Ramos (cell line): ENCODE measurements around the gene SLC6A12.
"Not testable (repeated sequence)": the region's sequence is repeated elsewhere in the genome, so short reads cannot be mapped to it uniquely, and the experiment has no call there.

Source experiments
- in situ Hi-C: fragments of 300-500 bp; cut with MboI; formaldehyde crosslinking; loops from one replicate; pipeline ENCODE4 v1.14.3; 2022; ENCODE audit warnings: low sequenced_read_pairs; ENCODE audit not compliant: unreplicated experiment

SLC6A12 gene

DNA sequence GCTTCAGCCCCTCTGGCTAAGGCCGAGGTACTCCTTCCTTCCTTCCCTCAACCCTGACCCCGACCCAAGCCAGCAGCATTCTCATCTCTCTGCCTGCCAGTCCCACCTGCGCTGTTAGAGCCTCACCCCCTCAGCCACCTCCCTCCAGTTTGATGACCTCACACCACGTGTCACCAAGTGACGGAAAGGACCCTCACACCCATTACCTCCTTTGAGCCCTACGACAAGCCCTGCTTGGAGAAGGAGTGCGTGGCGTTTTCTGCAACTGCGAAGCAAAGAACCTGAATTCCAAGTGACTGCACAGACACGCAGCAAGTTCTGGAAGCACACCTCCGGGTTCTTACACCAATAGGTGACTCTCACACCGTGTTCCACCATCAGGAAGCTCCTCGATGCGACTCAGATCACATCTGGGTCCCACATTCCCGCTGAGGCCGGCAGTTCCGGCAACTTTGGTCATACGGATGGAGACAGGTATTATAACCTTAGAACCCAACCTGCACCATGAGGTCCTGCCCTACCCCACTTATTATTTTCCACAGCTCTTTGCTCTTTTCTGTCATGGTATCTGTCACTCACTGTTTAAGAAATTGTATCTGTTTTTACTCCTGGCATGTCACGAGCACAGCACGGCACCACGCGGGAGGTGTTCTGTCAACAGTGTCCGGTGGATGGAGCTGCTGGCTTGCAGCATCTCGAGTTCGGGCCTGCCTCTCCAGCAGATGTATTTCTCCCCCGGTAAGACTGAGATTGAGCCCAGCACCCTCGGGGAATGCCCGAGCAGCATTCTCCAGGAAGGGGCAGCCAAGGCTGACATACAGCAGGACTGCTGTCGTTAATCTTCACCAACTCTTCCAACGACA, 5.0 kb upstream of the SLC6A12 start:
- in situ Hi-C loops: no loop called here

DNA sequence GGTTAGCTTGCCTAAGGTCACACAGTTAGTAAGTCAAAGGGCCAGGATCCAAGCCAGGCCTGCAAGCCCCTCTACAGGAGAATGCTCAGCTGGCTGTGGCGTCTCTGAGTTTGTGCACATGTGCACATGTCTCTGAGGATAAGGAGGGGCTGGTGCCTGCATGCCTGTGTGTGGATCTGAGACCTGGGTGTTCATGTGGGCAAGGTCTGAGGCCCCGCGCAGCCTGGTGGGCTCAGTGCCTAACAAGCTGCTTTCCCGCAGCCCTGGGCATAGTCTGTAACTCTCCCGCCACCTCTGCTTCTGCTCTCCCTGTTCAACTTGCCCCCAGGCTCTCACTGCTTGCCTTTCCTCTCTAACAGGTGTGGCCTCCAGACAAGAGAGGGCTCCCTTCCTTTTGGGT, 4.3 kb upstream of the SLC6A12 start:
- in situ Hi-C loops: no loop called here

DNA sequence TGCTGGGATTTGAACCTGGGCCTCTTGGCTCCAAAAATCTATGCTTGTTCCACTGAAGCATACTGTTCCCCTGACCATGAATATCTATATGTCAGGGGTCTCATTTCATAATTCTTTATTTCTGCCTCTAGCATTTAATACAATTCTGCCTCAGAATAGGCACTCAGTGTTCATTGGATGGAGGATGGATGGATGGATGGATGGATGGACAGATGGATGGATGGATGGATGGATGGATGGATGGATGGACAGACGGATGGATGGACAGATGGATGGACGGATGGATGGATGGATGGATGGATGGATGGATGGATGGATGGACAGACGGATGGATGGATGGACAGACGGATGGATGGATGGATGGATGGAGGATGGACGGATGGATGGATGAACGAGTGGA, 3.1 kb upstream of the SLC6A12 start:
- in situ Hi-C loops: not testable (repeated sequence)

GRCh38 chr12:215116-215515, 1.2 kb upstream of the SLC6A12 start:
- in situ Hi-C loops: no loop called here

- in situ Hi-C loops: no loop called here
Measured at GRCh38 chr12:213527-213932, 427 bp downstream of the SLC6A12 start.

GRCh38 chr12:212715-213526, 1.0 kb downstream of the SLC6A12 start:
- in situ Hi-C loops: no loop called here

DNA sequence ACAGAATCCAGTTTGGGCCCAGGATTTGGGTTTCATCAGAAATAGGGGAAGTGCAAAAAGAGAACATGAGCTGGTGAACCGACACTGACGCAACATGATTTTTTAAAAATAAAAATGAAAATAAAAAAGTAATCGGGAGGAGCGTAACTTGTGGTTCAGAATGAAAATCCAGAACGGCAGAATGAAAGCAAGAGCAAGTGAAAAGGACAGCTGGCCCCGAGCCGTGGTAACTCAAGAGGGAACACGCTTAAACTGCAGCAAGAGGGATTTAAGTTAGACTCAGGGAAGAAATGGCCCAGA, 1.6 kb downstream of the SLC6A12 start:
- in situ Hi-C loops: no loop called here

- in situ Hi-C loops: no loop called here
Measured at GRCh38 chr12:211639-212414, 2.1 kb downstream of the SLC6A12 start.

- in situ Hi-C loops: no loop called here
Measured at GRCh38 chr12:211142-211465, 2.9 kb downstream of the SLC6A12 start.

DNA sequence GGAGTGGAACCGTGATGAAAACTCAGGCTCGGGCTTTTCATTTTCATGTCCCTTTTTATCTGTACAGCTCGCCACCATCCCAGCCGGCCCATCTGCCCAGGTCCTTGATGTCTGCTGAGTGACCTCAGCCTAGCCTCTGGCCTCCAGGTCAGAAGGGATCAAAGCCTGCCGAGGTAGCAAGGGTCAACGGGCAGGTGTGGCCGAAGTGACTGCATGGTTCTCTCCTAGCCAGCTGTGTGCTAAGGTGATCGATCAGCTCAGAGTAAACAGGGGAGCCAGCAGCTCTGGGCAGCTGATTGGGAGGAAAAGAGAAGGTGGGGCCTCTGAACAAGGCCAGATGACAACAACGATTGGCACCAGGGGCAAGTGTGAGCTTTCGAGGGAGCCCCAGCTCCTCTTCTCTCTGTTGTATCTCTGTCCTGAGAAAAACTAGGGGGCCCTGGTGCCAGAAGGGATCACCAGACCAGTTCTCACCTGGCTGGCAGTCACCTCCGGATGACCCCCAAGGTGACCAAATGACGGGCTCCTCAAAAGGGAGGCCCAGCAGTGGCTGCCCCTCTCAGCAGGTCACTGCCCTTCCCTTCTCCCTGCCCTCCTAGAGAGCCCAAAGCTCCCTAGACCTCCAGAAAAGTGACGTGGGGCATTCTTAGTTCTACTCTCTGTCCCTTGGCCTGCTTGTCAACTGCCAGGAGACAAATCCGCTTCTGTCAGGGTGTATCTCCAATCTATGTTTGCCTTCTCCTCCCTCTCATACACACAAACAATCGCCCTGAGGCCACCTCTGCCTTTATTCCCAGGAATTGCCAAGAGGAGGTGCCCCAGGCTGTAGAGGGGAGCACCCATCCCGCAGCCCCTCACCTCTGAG, 3.4 kb downstream of the SLC6A12 start:
- in situ Hi-C loops: no loop called here

DNA sequence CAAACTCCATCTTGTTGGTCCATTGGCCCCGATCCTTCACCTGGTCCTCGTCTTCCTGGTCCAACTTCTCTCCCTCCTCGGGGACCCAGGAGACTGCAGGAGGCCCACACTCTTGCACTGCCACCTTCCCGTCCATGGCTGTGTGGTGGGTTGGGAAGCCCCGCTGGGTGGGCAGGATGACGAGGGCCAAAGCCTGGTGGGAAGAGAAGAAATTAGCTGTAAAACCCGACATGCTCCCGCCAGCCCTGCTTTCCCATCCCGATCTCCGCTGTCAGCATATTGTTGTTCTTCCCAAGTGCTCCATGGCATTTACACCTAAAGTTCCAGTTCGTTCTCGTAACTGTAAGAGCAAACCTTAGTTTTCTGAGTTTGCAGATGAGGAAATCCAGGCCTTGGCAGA, 4.1 kb downstream of the SLC6A12 start:
- in situ Hi-C loops: no loop called here

DNA sequence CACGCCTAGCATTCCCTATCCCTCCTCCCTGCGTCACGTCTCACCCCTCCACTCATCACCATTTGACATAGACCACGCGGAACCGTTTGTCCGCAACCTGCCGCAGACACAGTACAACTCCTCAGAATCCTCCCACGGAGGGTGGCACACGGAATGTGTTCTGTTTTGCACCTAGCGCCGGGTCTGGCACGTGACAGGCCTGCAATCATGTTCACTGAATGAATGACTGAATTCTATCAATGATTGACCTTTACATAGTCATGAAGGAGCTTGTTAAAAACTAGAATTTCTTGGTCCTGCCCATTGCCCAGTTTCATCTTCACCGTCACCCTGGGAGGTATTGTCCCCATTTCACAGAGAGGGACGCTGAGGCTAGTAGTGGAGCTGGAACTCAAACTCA, 4.7 kb downstream of the SLC6A12 start:
- in situ Hi-C loops: no loop called here

GRCh38 chr12:208813-209212, 5.1 kb downstream of the SLC6A12 start:
- in situ Hi-C loops: no loop called here

DNA sequence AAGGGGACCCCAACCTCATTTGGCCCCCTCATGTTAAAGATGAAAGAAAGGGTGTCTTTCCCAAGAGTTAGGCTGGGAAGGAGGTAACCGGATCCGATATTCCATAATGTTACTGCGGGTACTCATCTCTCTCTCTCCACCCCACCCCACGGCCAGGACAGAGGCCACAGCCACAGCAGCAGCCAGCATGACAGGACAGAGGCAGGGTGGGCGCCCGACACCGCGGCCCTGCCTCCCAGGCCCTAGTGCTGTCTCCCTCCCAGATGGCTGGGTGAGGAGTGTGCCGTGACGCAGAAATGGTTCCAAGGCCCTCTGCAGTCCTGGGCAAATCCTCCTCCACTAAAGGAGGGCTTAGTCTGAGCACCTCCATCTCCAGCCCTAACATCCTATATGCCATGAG, 6.2 kb downstream of the SLC6A12 start:
- in situ Hi-C loops: no loop called here

GRCh38 chr12:206746-207440, 7.1 kb downstream of the SLC6A12 start:
- in situ Hi-C loops: no loop called here

DNA sequence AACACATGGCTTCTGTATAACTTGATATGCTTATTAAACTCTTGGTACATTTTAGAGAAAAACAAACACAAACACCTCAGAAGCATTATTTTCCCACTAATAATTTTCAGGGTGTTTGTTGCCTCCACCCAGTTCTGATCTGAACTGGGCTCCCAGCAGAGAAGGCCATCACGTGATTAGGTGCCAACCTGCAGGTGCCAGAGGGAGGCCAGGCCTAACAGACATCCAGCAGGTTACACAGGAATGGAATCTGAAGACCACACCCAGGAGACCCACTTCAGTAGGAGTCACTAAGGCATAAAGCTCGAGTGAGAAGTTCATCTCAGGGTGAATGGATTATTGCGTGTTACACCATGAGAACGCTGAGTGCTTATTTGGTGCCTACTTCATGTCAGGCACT, 8.9 kb downstream of the SLC6A12 start:
- in situ Hi-C loops: no loop called here

DNA sequence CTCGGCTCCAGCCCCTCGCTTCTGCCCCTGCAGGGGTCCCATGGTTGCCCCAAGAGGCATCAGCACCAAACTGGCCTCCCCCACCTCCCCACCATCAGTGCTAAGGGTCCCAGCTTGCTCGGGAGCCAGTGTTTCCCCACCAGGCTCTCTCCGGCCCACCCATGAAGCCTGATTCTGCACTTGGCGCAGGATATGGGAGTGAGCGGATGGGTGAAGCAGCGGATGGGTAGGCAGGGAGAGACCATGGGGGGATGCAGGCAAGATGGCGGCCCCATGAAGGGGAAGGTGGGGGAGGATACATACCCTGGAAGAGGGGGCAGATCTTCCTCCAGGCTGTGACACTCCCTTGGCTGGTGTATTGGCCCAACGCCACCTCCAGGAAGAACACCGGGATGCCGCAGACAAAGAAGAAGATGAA, 9.7 kb downstream of the SLC6A12 start:
- in situ Hi-C loops: no loop called here

GRCh38 chr12:203462-204260, 10.3 kb downstream of the SLC6A12 start:
- in situ Hi-C loops: no loop called here

DNA sequence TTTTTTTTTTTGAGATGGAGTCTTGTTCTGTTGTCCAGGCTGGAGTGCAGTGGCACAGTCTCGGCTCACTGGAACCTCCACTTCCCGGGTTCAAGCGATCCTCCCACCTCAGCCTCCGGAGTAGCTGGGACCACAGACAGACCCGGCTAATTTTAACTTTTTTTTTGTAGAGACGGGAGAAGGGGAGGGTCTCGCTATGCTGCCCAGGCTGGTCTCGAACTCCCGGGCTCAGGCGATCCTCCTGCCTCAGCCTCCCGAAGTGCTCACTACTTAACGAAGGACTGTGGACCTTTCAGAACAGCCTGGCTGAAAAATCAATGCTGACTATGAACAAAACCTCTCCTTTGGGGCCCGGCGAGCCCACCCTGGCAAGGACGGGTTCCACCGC, 10.9 kb downstream of the SLC6A12 start:
- in situ Hi-C loops: no loop called here
